Brain pericyte (primary cell): Measurements from ENCODE around the gene SFT2D2.

Experiments used
- DNase-seq: peaks from one replicate; pipeline ENCODE4 v3.0.0-alpha.2; 2012; ENCODE audit warnings: low read depth, low spot score

Gene SFT2D2

GRCh38 chr1:168265596-168265995 lies 39.8 kb downstream of the SFT2D2 start:
- DNase-seq = no peak

- no peak for DNase-seq
Measured at GRCh38 chr1:168266644-168267186, 40.9 kb downstream of the SFT2D2 start.

- DNase-seq = no peak
Measured at GRCh38 chr1:168271636-168272035, 45.8 kb downstream of the SFT2D2 start.

- DNase-seq = no peak
Measured at GRCh38 chr1:168273575-168273974, 47.8 kb downstream of the SFT2D2 start.

GRCh38 chr1:168279253-168279652 lies 53.4 kb downstream of the SFT2D2 start:
- no peak for DNase-seq

- no peak for DNase-seq
Measured at GRCh38 chr1:168280296-168280927, 54.6 kb downstream of the SFT2D2 start, which contains the start of gene TBX19. Gene TBX19, plus strand, starts transcription at chr1:168280877. Its CDS starts 214 bp downstream, at chr1:168281091.

GRCh38 chr1:168281603-168282325 lies 56.0 kb downstream of the SFT2D2 start:
- DNase-seq = no peak

- no peak for DNase-seq
Measured at GRCh38 chr1:168285521-168285790, 59.7 kb downstream of the SFT2D2 start.

GRCh38 chr1:168285971-168286927 lies 60.4 kb downstream of the SFT2D2 start:
- DNase-seq = no peak

GRCh38 chr1:168287237-168287664 lies 61.4 kb downstream of the SFT2D2 start:
- DNase-seq = no peak

GRCh38 chr1:168288311-168289052 lies 62.7 kb downstream of the SFT2D2 start:
- no peak for DNase-seq

GRCh38 chr1:168291222-168291837 lies 65.5 kb downstream of the SFT2D2 start:
- no peak for DNase-seq

- no peak for DNase-seq
Measured at GRCh38 chr1:168293356-168293755, 67.6 kb downstream of the SFT2D2 start.

- DNase-seq = no peak
Measured at GRCh38 chr1:168295411-168296114, 69.8 kb downstream of the SFT2D2 start.

- DNase-seq = no peak
Measured at GRCh38 chr1:168297019-168297730, 71.4 kb downstream of the SFT2D2 start.

GRCh38 chr1:168298446-168298845 lies 72.6 kb downstream of the SFT2D2 start:
- no peak for DNase-seq

- no peak for DNase-seq
Measured at GRCh38 chr1:168300626-168301025, 74.8 kb downstream of the SFT2D2 start.

- DNase-seq = no peak
Measured at GRCh38 chr1:168301664-168302320, 76.0 kb downstream of the SFT2D2 start.
